HepG2 (cell line): Measurements from ENCODE around the gene TXNRD2. TPM values are rescaled to one million over a fixed set of nuclear protein-coding genes. Genes with fewer than 3 reads are reported as not detected.
A peak's percentile ranks its signal among the peaks of the same experiment; 100 is the strongest.

Experiments
- FLYWCH1 ChIP-seq: sonication (generic); formaldehyde crosslinking; IDR thresholded peaks from 2 replicates; pipeline ENCODE4 v1.8.1; 2023; ENCODE audit warnings: mild to moderate bottlenecking, missing genetic modification reagents
- GABPA ChIP-seq, 2 experiments: IDR thresholded peaks; 2 replicates each; pipeline ENCODE4 v1.6.1; 2011 to 2016; ENCODE audit warnings: low read depth in 2 of 2, low read length in 1 of 2, missing biosample characterization in 1 of 2, missing genetic modification characterization in 1 of 2
- KDM2A ChIP-seq: sonication (generic); formaldehyde crosslinking; IDR thresholded peaks from 2 replicates; pipeline ENCODE4 v1.4.0; 2020; ENCODE audit warnings: low read depth, missing genetic modification reagents, borderline replicate concordance
- NCOA1 ChIP-seq: sonication (generic); formaldehyde crosslinking; IDR thresholded peaks from 2 replicates; pipeline ENCODE4 v1.9.0; 2021; ENCODE audit warnings: missing genetic modification reagents
- NFAT5 ChIP-seq: sonication (generic); formaldehyde crosslinking; IDR thresholded peaks from 2 replicates; pipeline ENCODE4 v1.4.0; 2020; ENCODE audit warnings: missing genetic modification reagents
- NR3C1 ChIP-seq: sonication (generic); formaldehyde crosslinking; IDR thresholded peaks from 2 replicates; pipeline ENCODE4 v1.4.0; 2020; ENCODE audit warnings: missing genetic modification reagents
- RAD21 ChIP-seq: fragments of 450-650 bp; formaldehyde crosslinking; IDR thresholded peaks from 2 replicates; pipeline ENCODE4 v1.5.0; 2020; ENCODE audit warnings: mild to moderate bottlenecking
- RAD51 ChIP-seq: fragments of 450-650 bp; IDR thresholded peaks from 2 replicates; pipeline ENCODE4 v1.6.1; 2016; ENCODE audit warnings: borderline replicate concordance
- SAP130 ChIP-seq: IDR thresholded peaks from 2 replicates; pipeline ENCODE4 v1.6.1; 2016; ENCODE audit warnings: low read depth
- SKIL ChIP-seq: sonication (generic); formaldehyde crosslinking; IDR thresholded peaks from 2 replicates; pipeline ENCODE4 v1.8.0; 2022; ENCODE audit warnings: missing genetic modification reagents, mild to moderate bottlenecking, moderate library complexity, borderline replicate concordance
- ZFY ChIP-seq: sonication (generic); formaldehyde crosslinking; IDR thresholded peaks from 2 replicates; pipeline ENCODE4 v1.4.0; 2020; ENCODE audit warnings: missing genetic modification reagents
- ZNF274 ChIP-seq: sonication (generic); formaldehyde crosslinking; IDR thresholded peaks from 2 replicates; pipeline ENCODE4 v1.5.1; 2020; ENCODE audit warnings: mild to moderate bottlenecking, missing genetic modification reagents
- ZNF816 ChIP-seq: sonication (generic); formaldehyde crosslinking; IDR thresholded peaks from 2 replicates; pipeline ENCODE4 v1.8.0; 2022; ENCODE audit warnings: missing genetic modification reagents, mild to moderate bottlenecking, borderline replicate concordance
- ZZZ3 ChIP-seq: sonication (generic); formaldehyde crosslinking; IDR thresholded peaks from 2 replicates; pipeline ENCODE4 v1.4.0; 2020; ENCODE audit warnings: missing genetic modification reagents, mild to moderate bottlenecking, borderline replicate concordance
- polyA plus RNA-seq, 8 experiments: library from polyadenylated mRNA; depleted of rRNA in 3 of 8; stranded (reverse) in 7 of 8; unstranded in 1 of 8; fragments of >200 nt; fragmentation: Illumina TruSeq in 4 of 8; extraction: Trizol in 4 of 8; gene quantifications; 2 replicates each; pipeline versions ENCODE4 v1.2.1 to v1.2.3, GENCODE V29; 2011 to 2016; ENCODE audit warnings: low read depth in 4 of 8, missing spikeins in 1 of 8, mixed read lengths in 1 of 8; ENCODE audit not compliant: insufficient read depth in 1 of 8
- total RNA-seq, 5 experiments: library from RNA; depleted of rRNA; stranded (reverse); fragments of >200 nt; fragmentation: Illumina TruSeq; extraction: Trizol; gene quantifications; 2 replicates each; pipeline ENCODE4 v1.2.3, GENCODE V29; 2016; ENCODE audit warnings: low read depth in 1 of 5
- TF ChIP-seq, protein P1 (sequence below): sonication (generic); formaldehyde crosslinking; IDR thresholded peaks from 2 replicates; pipeline ENCODE4 v1.4.0; 2020; ENCODE audit warnings: missing genetic modification reagents
- TF ChIP-seq, protein P2 (sequence below): sonication (generic); formaldehyde crosslinking; IDR thresholded peaks from 2 replicates; pipeline ENCODE4 v1.5.1; 2020; ENCODE audit warnings: mild to moderate bottlenecking, moderate library complexity, missing genetic modification reagents

TXNRD2 gene
- total and polyA plus RNA-seq, 2 of the 13 experiments (the other 11 are each of a cell fraction or from before 2014, with no cell fraction given) = 17.5 to 18.6 TPM

- TF ChIP-seq NFAT5 (CRISPR knock-in tag) = peak; percentile 99
- peak; percentile 98 for TF ChIP-seq ZNF274 (CRISPR knock-in tag)
- no peak for TF ChIP-seq GABPA (IDR thresholded peaks at IDR 0.05; ENCODE audit: low read depth, low read length)
- TF ChIP-seq GABPA (CRISPR knock-in tag; IDR thresholded peaks at IDR 0.05; ENCODE audit: low read depth) = peak; percentile 36; the same call in 1 of the 2 replicates
- peak; percentile 51; the same call in 1 of the 2 replicates for TF ChIP-seq ZZZ3 (CRISPR knock-in tag)
- peak; percentile 96; the same call in 1 of the 2 replicates for TF ChIP-seq FLYWCH1 (CRISPR knock-in tag)
- TF ChIP-seq KDM2A (CRISPR knock-in tag) = peak; percentile 82; the same call in 1 of the 2 replicates
- no peak for TF ChIP-seq RAD51
- TF ChIP-seq, protein P1, sequence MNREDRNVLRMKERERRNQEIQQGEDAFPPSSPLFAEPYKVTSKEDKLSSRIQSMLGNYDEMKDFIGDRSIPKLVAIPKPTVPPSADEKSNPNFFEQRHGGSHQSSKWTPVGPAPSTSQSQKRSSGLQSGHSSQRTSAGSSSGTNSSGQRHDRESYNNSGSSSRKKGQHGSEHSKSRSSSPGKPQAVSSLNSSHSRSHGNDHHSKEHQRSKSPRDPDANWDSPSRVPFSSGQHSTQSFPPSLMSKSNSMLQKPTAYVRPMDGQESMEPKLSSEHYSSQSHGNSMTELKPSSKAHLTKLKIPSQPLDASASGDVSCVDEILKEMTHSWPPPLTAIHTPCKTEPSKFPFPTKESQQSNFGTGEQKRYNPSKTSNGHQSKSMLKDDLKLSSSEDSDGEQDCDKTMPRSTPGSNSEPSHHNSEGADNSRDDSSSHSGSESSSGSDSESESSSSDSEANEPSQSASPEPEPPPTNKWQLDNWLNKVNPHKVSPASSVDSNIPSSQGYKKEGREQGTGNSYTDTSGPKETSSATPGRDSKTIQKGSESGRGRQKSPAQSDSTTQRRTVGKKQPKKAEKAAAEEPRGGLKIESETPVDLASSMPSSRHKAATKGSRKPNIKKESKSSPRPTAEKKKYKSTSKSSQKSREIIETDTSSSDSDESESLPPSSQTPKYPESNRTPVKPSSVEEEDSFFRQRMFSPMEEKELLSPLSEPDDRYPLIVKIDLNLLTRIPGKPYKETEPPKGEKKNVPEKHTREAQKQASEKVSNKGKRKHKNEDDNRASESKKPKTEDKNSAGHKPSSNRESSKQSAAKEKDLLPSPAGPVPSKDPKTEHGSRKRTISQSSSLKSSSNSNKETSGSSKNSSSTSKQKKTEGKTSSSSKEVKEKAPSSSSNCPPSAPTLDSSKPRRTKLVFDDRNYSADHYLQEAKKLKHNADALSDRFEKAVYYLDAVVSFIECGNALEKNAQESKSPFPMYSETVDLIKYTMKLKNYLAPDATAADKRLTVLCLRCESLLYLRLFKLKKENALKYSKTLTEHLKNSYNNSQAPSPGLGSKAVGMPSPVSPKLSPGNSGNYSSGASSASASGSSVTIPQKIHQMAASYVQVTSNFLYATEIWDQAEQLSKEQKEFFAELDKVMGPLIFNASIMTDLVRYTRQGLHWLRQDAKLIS (CRISPR knock-in tag) = 0 out of 2 replicates have a peak, but pooled peaks have one; percentile 70
- TF ChIP-seq NR3C1 = no peak
- peak; percentile 77 for TF ChIP-seq SAP130 (CRISPR knock-in tag)
- TF ChIP-seq ZNF816 (CRISPR knock-in tag) = peak; percentile 98
- TF ChIP-seq, protein P2, sequence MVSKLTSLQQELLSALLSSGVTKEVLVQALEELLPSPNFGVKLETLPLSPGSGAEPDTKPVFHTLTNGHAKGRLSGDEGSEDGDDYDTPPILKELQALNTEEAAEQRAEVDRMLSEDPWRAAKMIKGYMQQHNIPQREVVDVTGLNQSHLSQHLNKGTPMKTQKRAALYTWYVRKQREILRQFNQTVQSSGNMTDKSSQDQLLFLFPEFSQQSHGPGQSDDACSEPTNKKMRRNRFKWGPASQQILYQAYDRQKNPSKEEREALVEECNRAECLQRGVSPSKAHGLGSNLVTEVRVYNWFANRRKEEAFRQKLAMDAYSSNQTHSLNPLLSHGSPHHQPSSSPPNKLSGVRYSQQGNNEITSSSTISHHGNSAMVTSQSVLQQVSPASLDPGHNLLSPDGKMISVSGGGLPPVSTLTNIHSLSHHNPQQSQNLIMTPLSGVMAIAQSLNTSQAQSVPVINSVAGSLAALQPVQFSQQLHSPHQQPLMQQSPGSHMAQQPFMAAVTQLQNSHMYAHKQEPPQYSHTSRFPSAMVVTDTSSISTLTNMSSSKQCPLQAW = peak; percentile 77
- peak; percentile 64; the same call in 1 of the 2 replicates for TF ChIP-seq SKIL (CRISPR knock-in tag)
- 0 out of 2 replicates have a peak, but pooled peaks have one; percentile 60 for TF ChIP-seq NCOA1 (CRISPR knock-in tag)
- peak; percentile 73 for TF ChIP-seq ZFY (CRISPR knock-in tag)
- TF ChIP-seq RAD21 = no peak
Measured at GRCh38 chr22:19892257-19892879, 49.2 kb downstream of the TXNRD2 start (continued).
